ENCODE measurements around the gene AHRR.
"Not testable (repeated sequence)": the region's sequence is repeated elsewhere in the genome, so short reads cannot be mapped to it uniquely, and the experiment has no call there.

AHRR gene

GRCh38 chr5:321230-321725 is at the start of gene AHRR:
Gene AHRR, plus strand, starts transcription at chr5:321714. Its CDS starts 22,189 bp downstream, at chr5:343903.
- no peak for DNase-seq (ENCODE audit: low read depth in 1 of 2, low spot score in 1 of 2)

- DNase-seq (ENCODE audit: low read depth in 1 of 2, low spot score in 1 of 2): not testable (repeated sequence)
These were observed 49.7 kb upstream of the AHRR start for GRCh38 chr5:271828-272167.

- DNase-seq (ENCODE audit: low read depth in 1 of 2, low spot score in 1 of 2): not testable (repeated sequence)
These were observed 48.4 kb upstream of the AHRR start for GRCh38 chr5:273091-273490.

GRCh38 chr5:273491-273890 is 48.0 kb upstream of the AHRR start:
- DNase-seq (ENCODE audit: low read depth in 1 of 2, low spot score in 1 of 2): not testable (repeated sequence)

- not testable (repeated sequence) for DNase-seq (ENCODE audit: low read depth in 1 of 2, low spot score in 1 of 2)
These were observed 47.2 kb upstream of the AHRR start for GRCh38 chr5:274346-274745.

GRCh38 chr5:278646-279045 is 42.9 kb upstream of the AHRR start:
- no peak for DNase-seq (ENCODE audit: low read depth in 1 of 2, low spot score in 1 of 2)

- DNase-seq (ENCODE audit: low read depth in 1 of 2, low spot score in 1 of 2): not testable (repeated sequence)
These were observed 42.4 kb upstream of the AHRR start for GRCh38 chr5:279051-279665.

- no peak for DNase-seq (ENCODE audit: low read depth in 1 of 2, low spot score in 1 of 2)
These were observed 35.4 kb upstream of the AHRR start for GRCh38 chr5:285991-286557.

GRCh38 chr5:290200-290599 is 31.3 kb upstream of the AHRR start:
- DNase-seq (ENCODE audit: low read depth in 1 of 2, low spot score in 1 of 2): not testable (repeated sequence)

GRCh38 chr5:291345-291744 is 30.2 kb upstream of the AHRR start:
- not testable (repeated sequence) for DNase-seq (ENCODE audit: low read depth in 1 of 2, low spot score in 1 of 2)

- DNase-seq (ENCODE audit: low read depth in 1 of 2, low spot score in 1 of 2): not testable (repeated sequence)
These were observed 26.7 kb upstream of the AHRR start for GRCh38 chr5:294788-295187.

GRCh38 chr5:296207-296606 is 25.3 kb upstream of the AHRR start:
- not testable (repeated sequence) for DNase-seq (ENCODE audit: low read depth in 1 of 2, low spot score in 1 of 2)

- DNase-seq (ENCODE audit: low read depth in 1 of 2, low spot score in 1 of 2): not testable (repeated sequence)
These were observed 24.6 kb upstream of the AHRR start for GRCh38 chr5:296954-297353.

GRCh38 chr5:297448-297847 is 24.1 kb upstream of the AHRR start:
- not testable (repeated sequence) for DNase-seq (ENCODE audit: low read depth in 1 of 2, low spot score in 1 of 2)

- DNase-seq (ENCODE audit: low read depth in 1 of 2, low spot score in 1 of 2): not testable (repeated sequence)
These were observed 23.4 kb upstream of the AHRR start for GRCh38 chr5:297991-298736.

- DNase-seq (ENCODE audit: low read depth in 1 of 2, low spot score in 1 of 2): no peak
These were observed 22.8 kb upstream of the AHRR start for GRCh38 chr5:298737-299125.

- not testable (repeated sequence) for DNase-seq (ENCODE audit: low read depth in 1 of 2, low spot score in 1 of 2)
These were observed 21.6 kb upstream of the AHRR start for GRCh38 chr5:299921-300320.

GRCh38 chr5:300691-301435 is 20.7 kb upstream of the AHRR start:
- DNase-seq (ENCODE audit: low read depth in 1 of 2, low spot score in 1 of 2): not testable (repeated sequence)

GRCh38 chr5:302416-302815 is 19.1 kb upstream of the AHRR start:
- DNase-seq (ENCODE audit: low read depth in 1 of 2, low spot score in 1 of 2): not testable (repeated sequence)

- no peak for DNase-seq (ENCODE audit: low read depth in 1 of 2, low spot score in 1 of 2)
These were observed 18.5 kb upstream of the AHRR start for GRCh38 chr5:302966-303365.

- not testable (repeated sequence) for DNase-seq (ENCODE audit: low read depth in 1 of 2, low spot score in 1 of 2)
These were observed 17.8 kb upstream of the AHRR start for GRCh38 chr5:303741-304140.
